AG04449 (cell line): ENCODE data around the gene ATP6V0B.

Source experiments
- CTCF ChIA-PET: fragments of 350-600 bp; formaldehyde crosslinking; extraction: SDS; loops from one replicate; lab custom pipeline; 2021; ENCODE audit warnings: antibody characterized with exemption; lab: Yijun Ruan, JAX
- POLR2A ChIA-PET: fragments of 400-600, 350-600 bp; formaldehyde crosslinking; extraction: SDS; loops from one replicate; lab custom pipeline; 2020; ENCODE audit warnings: antibody characterized with exemption, inconsistent platforms; lab: Yijun Ruan, JAX
- DNase-seq: peaks from one replicate; pipeline ENCODE4 v3.0.0-alpha.2; 2010; ENCODE audit warnings: low read depth, low spot score
- H3K4me3 ChIP-seq: 2 replicates; pipeline ENCODE4 v1.5.1; 2011; ENCODE audit warnings: low read depth, mild to moderate bottlenecking, control low read depth, low read length
- CTCF ChIP-seq: IDR thresholded peaks from one replicate; pipeline ENCODE4 v1.5.1; 2011; ENCODE audit warnings: mild to moderate bottlenecking, moderate library complexity, low read length, control low read depth, inconsistent platforms; ENCODE audit not compliant: insufficient read depth; ENCODE audit errors: missing control alignments

The ATP6V0B gene

GRCh38 chr1:43936431-43937151, 38.2 kb upstream of the ATP6V0B start:
- TF ChIP-seq CTCF = no peak
- DNase-seq = no peak
- ChIA-PET POLR2A (no interaction called here), CTCF (interaction anchor here (1.4 to 14.4 kb wide), 10 partner anchors 10 to 230 kb away, joined by 3 to 1004 read pairs (median 24); partner anchors contain the start of genes IPO13 and ST3GAL3)
- peak overlapping the region; percentile 3; the same call in 1 of the 2 replicates for H3K4me3 ChIP-seq

GRCh38 chr1:43937179-43937865, 37.4 kb upstream of the ATP6V0B start:
- no peak for TF ChIP-seq CTCF

GRCh38 chr1:43938383-43938782, 36.4 kb upstream of the ATP6V0B start:
- TF ChIP-seq CTCF = no peak
- no peak for DNase-seq
- no peak overlapping the region for H3K4me3 ChIP-seq
- ChIA-PET CTCF (interaction anchor here (0.6 to 14.4 kb wide), 9 partner anchors 12 to 409 kb away, joined by 3 to 1004 read pairs (median 4); no protein-coding TSS in a partner anchor), POLR2A (no interaction called here)

More at GRCh38 chr1:43937179-43937865, 37.4 kb upstream of the ATP6V0B start:
- ChIA-PET POLR2A (no interaction called here), CTCF (interaction anchor here (1.0 to 14.4 kb wide), 10 partner anchors 9 to 408 kb away, joined by 3 to 1004 read pairs (median 5); partner anchors contain the start of gene IPO13)
- DNase-seq = no peak
- H3K4me3 ChIP-seq = no peak overlapping the region

- no peak for TF ChIP-seq CTCF
- no peak overlapping the region for H3K4me3 ChIP-seq
- CTCF ChIA-PET = interaction anchor here (1.3 to 14.4 kb wide), 5 partner anchors 9 to 410 kb away, joined by 4 to 1004 read pairs (median 6); no protein-coding TSS in a partner anchor
- POLR2A ChIA-PET = no interaction called here
- no peak for DNase-seq
Measured at GRCh38 chr1:43938892-43939587, 35.7 kb upstream of the ATP6V0B start.

GRCh38 chr1:43942411-43942810, 32.3 kb upstream of the ATP6V0B start:
- no peak for DNase-seq
- POLR2A ChIA-PET = no interaction called here
- CTCF ChIA-PET = interaction anchor here (6.2 to 10.1 kb wide), 2 partner anchors 10 to 177 kb away, joined by 98 to 167 read pairs; partner anchors contain the start of gene ARTN
- TF ChIP-seq CTCF = no peak
- no peak overlapping the region for H3K4me3 ChIP-seq
